Breast epithelium (tissue), 4 donors: ENCODE data around the gene LIPC. TPM values are rescaled to one million over a fixed set of nuclear protein-coding genes. Genes with fewer than 3 reads are reported as not detected.

ENCODE experiments used
- DNase-seq, 2 donors: peaks; one replicate each; pipeline ENCODE4 v3.0.0-alpha.2; 2019; ENCODE audit warnings: low spot score in 2 of 2
- H3K27ac ChIP-seq, 2 donors: fragments of 200-600 bp; sonication (generic) in 1 of 2; one replicate each; pipeline ENCODE4 v1.5.1; 2016 to 2019; ENCODE audit warnings: mild to moderate bottlenecking in 1 of 2
- H3K27me3 ChIP-seq, 2 donors: fragments of 200-600 bp; sonication (generic) in 1 of 2; one replicate each; pipeline versions ENCODE4 v1.5.1 to v1.6.0; 2017 to 2019; ENCODE audit warnings: control low read depth in 1 of 2, mild to moderate bottlenecking in 1 of 2
- H3K36me3 ChIP-seq: fragments of 200-600 bp; one replicate; pipeline ENCODE4 v1.5.1; 2019
- H3K4me1 ChIP-seq, 2 donors: fragments of 200-600 bp; sonication (generic); one replicate each; pipeline ENCODE4 v1.5.1; 2016 to 2019; ENCODE audit warnings: control low read depth in 1 of 2
- H3K4me3 ChIP-seq, 3 donors: fragments of 200-600 bp; sonication (generic); 1 replicate in 2 of 3; 2 replicates in 1 of 3; pipeline ENCODE4 v1.5.1; 2016 to 2019; ENCODE audit warnings: mild to moderate bottlenecking in 3 of 3, moderate library complexity in 2 of 3
- H3K9me3 ChIP-seq, 2 donors: fragments of 200-600 bp; sonication (generic) in 1 of 2; one replicate each; pipeline ENCODE4 v1.5.1; 2016 to 2019; ENCODE audit warnings: control low read depth in 1 of 2
- CTCF ChIP-seq, 3 donors: fragments of 450-650 bp; IDR thresholded peaks; one replicate each; pipeline ENCODE4 v1.5.1; 2016 to 2017; ENCODE audit warnings: antibody characterized with exemption in 3 of 3, mild to moderate bottlenecking in 3 of 3, moderate library complexity in 3 of 3
- POLR2A ChIP-seq: fragments of 450-650 bp; IDR thresholded peaks from one replicate; pipeline ENCODE4 v1.6.1; 2016; ENCODE audit warnings: antibody characterized with exemption, mild to moderate bottlenecking, moderate library complexity
- POLR2AphosphoS5 ChIP-seq, 3 donors: sonication (generic); formaldehyde crosslinking; IDR thresholded peaks; one replicate each; pipeline ENCODE4 v1.6.1; 2017; ENCODE audit warnings: antibody characterized with exemption in 3 of 3
- intact Hi-C: fragments of 100-400 bp; cut with DNase I; formaldehyde crosslinking; loops from one replicate; pipeline ENCODE4 v1.15.1; 2023; ENCODE audit warnings: low total_unique reads
- total RNA-seq, 3 donors: library from RNA; depleted of rRNA; stranded (reverse); fragments of >200 nt; gene quantifications; one replicate each; pipeline ENCODE4 v1.1.0, GENCODE V29; 2016

LIPC gene
- total RNA-seq, 3 donors from 2014 or later, result 0.15 to 0.80 TPM; not detected in 1

- no peaks in the 10 kb centered on the region for H3K36me3 ChIP-seq
- H3K4me1 ChIP-seq, result no peaks in the 10 kb centered on the region
- DNase-seq, result no peak
- no peaks in the 10 kb centered on the region for H3K9me3 ChIP-seq
- intact Hi-C loops, result no loop called here
- H3K27me3 ChIP-seq, result no peaks in the 10 kb centered on the region
- TF ChIP-seq POLR2AphosphoS5 (IDR thresholded peaks at IDR 0.05) (no peak), CTCF (IDR thresholded peaks at IDR 0.05) (no peak), POLR2A (no peak)
- H3K4me3 ChIP-seq, result no peak overlapping the region
- no peak overlapping the region for H3K27ac ChIP-seq
Measured at GRCh38 chr15:58418135-58418534, 13.7 kb upstream of the LIPC start.

DNA sequence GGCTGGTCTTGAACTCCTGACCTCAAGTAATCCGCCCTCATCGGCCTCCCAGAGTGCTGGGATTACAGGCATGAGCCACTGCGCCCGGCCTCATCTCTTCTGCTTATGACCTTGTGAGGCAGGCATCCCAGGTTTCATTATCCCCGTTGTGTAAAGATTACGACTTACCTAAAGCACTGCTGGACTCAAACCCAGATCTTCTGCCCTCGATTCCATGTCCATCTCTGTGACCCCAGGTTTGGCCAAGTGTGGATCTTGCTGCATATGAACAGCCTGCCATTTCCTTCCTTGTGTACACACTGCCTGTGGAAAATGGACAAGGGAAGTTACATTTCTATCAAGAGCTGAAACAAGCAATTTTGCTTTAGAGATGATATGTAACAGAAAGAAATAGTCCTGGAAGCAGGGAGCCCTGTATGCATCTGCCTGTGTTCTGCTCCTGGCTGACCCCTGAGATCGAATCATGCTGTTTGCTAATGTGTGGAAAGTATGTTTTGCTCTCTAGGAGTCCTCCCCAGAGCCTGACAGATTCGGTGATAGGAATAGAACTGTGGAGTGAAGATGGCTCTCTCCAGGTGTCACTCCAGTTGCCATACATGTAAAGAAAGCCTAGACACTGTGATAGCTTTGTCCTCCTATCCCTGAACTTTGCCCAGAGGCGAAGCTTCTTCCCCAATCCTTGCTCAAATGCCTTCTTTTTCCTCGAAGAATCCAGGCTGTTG lies 11.8 kb upstream of the LIPC start:
- no peaks in the 10 kb centered on the region for H3K9me3 ChIP-seq
- no peak overlapping the region for H3K27ac ChIP-seq
- no peaks in the 10 kb centered on the region for H3K27me3 ChIP-seq
- DNase-seq, result no peak
- intact Hi-C loops, result no loop called here
- no peak overlapping the region for H3K4me3 ChIP-seq
- TF ChIP-seq POLR2AphosphoS5 (IDR thresholded peaks at IDR 0.05) (no peak), CTCF (IDR thresholded peaks at IDR 0.05) (no peak), POLR2A (no peak)
- no peaks in the 10 kb centered on the region for H3K4me1 ChIP-seq
- H3K36me3 ChIP-seq, result no peaks in the 10 kb centered on the region

- TF ChIP-seq CTCF (IDR thresholded peaks at IDR 0.05) (no peak), POLR2A (no peak), POLR2AphosphoS5 (IDR thresholded peaks at IDR 0.05) (no peak)
- DNase-seq, result no peak
- no peaks in the 10 kb centered on the region for H3K27me3 ChIP-seq
- H3K36me3 ChIP-seq, result no peaks in the 10 kb centered on the region
- H3K9me3 ChIP-seq, result no peaks in the 10 kb centered on the region
- intact Hi-C loops, result no loop called here
- no peak overlapping the region for H3K27ac ChIP-seq
- no peaks in the 10 kb centered on the region for H3K4me1 ChIP-seq
- no peak overlapping the region for H3K4me3 ChIP-seq
Measured at GRCh38 chr15:58420579-58421043, 11.2 kb upstream of the LIPC start.

GRCh38 chr15:58423205-58423604 lies 8.6 kb upstream of the LIPC start:
- DNase-seq, result no peak
- H3K36me3 ChIP-seq, result no peaks in the 10 kb centered on the region
- H3K4me1 ChIP-seq, result no peaks in the 10 kb centered on the region
- TF ChIP-seq POLR2A, result no peak
- no peak for TF ChIP-seq CTCF (IDR thresholded peaks at IDR 0.05)
- TF ChIP-seq POLR2AphosphoS5 (IDR thresholded peaks at IDR 0.05), result no peak
- no peaks in the 10 kb centered on the region for H3K9me3 ChIP-seq
- no peaks in the 10 kb centered on the region for H3K27me3 ChIP-seq
- no peak overlapping the region for H3K27ac ChIP-seq
- no peak overlapping the region for H3K4me3 ChIP-seq
- intact Hi-C loops, result no loop called here

DNA sequence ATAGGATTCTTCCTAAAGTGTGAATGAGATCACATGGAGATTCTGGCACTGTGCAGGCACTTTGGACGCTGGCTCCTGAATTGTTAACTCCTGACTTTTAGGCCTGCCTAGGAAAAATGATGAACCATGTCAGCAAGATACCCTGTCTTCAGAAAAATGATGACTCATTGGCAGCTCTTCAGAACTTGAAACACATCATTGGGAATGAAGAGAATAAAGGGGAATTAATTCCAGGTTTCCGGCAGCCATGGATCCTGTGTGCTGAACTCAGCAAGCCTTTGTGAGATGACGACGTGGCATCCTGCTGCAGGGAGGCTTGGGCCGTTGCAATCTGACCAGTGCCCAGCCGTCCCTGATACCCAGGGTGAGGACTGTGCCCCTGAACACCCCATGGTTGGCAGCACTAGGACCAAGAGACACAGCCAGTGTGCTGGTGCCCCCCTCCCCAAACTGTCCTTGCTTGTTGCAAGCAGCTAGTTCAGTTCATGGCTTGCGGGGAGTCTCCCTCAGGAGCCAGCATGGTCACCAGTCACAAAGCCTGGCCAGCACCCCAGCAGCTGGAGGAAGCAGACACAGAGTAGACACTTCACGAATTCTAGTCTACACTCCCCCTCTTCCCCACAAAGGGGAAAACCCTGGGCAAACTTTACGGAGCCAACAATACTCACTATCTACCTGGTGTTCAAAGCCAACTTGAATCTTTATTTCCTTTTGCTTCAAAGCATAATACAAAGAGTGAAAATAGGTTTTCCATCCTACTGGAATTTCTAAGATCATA lies 7.8 kb upstream of the LIPC start:
- Histone ChIP-seq H3K4me1 (no peaks in the 10 kb centered on the region), H3K4me3 (no peak overlapping the region), H3K36me3 (no peaks in the 10 kb centered on the region), H3K27ac (no peak overlapping the region), H3K27me3 (no peaks in the 10 kb centered on the region), H3K9me3 (no peaks in the 10 kb centered on the region)
- intact Hi-C loops, result no loop called here
- no peak for TF ChIP-seq POLR2AphosphoS5 (IDR thresholded peaks at IDR 0.05)
- DNase-seq, result no peak
